ENCODE data around the gene SORCS2. TPM values are rescaled to one million over a fixed set of nuclear protein-coding genes. Genes with fewer than 3 reads are reported as not detected.

SORCS2 gene
- total RNA-seq, 4 donors from 2014 or later, result 2.0 to 7.4 (median 3.6) TPM

DNA sequence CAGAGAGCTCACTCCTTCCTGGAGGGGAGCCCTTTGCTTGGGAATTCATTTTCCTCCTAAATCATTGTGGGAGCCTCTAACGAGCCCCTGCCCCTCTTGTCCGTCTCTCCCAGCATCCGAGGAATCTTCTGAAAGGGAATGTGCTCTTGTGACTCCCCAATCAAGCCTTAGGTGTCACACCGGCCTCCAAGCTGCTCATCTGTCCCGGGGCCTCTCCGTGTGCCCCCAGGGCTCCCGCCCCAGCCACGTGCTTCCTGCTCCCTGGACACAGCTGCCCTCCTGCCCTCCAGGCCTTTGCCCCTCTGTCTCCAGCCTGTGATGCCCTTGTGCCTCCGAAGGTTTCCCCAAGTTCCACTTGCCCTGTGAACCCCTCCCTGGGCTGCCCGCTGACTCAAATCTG lies 507.5 kb downstream of the SORCS2 start:
- no peak for TF ChIP-seq EP300 (IDR thresholded peaks at IDR 0.05)
- no peak for TF ChIP-seq POLR2AphosphoS5 (IDR thresholded peaks at IDR 0.05)
- TF ChIP-seq, protein P1, sequence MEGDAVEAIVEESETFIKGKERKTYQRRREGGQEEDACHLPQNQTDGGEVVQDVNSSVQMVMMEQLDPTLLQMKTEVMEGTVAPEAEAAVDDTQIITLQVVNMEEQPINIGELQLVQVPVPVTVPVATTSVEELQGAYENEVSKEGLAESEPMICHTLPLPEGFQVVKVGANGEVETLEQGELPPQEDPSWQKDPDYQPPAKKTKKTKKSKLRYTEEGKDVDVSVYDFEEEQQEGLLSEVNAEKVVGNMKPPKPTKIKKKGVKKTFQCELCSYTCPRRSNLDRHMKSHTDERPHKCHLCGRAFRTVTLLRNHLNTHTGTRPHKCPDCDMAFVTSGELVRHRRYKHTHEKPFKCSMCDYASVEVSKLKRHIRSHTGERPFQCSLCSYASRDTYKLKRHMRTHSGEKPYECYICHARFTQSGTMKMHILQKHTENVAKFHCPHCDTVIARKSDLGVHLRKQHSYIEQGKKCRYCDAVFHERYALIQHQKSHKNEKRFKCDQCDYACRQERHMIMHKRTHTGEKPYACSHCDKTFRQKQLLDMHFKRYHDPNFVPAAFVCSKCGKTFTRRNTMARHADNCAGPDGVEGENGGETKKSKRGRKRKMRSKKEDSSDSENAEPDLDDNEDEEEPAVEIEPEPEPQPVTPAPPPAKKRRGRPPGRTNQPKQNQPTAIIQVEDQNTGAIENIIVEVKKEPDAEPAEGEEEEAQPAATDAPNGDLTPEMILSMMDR (IDR thresholded peaks at IDR 0.05), result no peak
- no peak for TF ChIP-seq POLR2A (IDR thresholded peaks at IDR 0.05)
- H3K9me3 ChIP-seq, result no peaks in the 10 kb centered on the region
- H3K4me3 ChIP-seq, result no peak overlapping the region
- no peaks in the 10 kb centered on the region for H3K36me3 ChIP-seq
- 76 to 90% methylated on average over 4 to 6 of the region's 10 CpGs for WGBS, 2 donors (ENCODE audit: low coverage in 1 of 2)
- H3K4me1 ChIP-seq, result peaks cover 0 to under 1% (median 0%) of the 10 kb centered on the region in 3 donors
- H3K27me3 ChIP-seq, result no peaks in the 10 kb centered on the region
- H3K27ac ChIP-seq, result no peak overlapping the region
- no peak for ATAC-seq

DNA sequence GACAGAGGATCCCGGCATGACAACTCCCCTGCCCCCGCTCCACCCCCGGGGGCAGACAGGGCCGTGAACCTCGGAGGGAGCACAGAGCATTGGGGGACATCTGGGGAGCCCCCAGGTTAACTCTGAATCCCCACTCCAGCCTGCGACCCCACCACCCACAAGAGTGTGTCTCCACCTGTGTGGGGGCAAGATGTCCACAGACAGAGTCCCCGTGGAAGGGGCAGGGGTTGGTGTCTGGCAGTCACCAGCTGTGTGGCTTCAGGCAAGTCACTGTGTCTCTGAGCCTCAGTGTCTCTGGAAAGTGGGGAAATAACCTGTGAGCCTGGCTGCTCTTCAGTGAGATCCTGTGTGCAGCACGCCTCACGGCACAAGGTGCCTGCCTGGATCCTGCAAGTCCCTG lies 508.3 kb downstream of the SORCS2 start:
- no peak overlapping the region for H3K4me3 ChIP-seq
- TF ChIP-seq, protein P1 (IDR thresholded peaks at IDR 0.05), result no peak
- no peak for TF ChIP-seq EP300 (IDR thresholded peaks at IDR 0.05)
- H3K27ac ChIP-seq, result no peak overlapping the region
- H3K36me3 ChIP-seq, result no peaks in the 10 kb centered on the region
- WGBS, 2 donors (ENCODE audit: low coverage in 1 of 2), result 100% methylated on average over 2 of the region's 9 CpGs; no CpG with 5 or more reads in 1 of the 2 donors
- H3K27me3 ChIP-seq, result no peaks in the 10 kb centered on the region
- no peak for ATAC-seq
- H3K9me3 ChIP-seq, result no peaks in the 10 kb centered on the region
- peaks cover 0 to 5% (median 0%) of the 10 kb centered on the region in 3 donors for H3K4me1 ChIP-seq

DNA sequence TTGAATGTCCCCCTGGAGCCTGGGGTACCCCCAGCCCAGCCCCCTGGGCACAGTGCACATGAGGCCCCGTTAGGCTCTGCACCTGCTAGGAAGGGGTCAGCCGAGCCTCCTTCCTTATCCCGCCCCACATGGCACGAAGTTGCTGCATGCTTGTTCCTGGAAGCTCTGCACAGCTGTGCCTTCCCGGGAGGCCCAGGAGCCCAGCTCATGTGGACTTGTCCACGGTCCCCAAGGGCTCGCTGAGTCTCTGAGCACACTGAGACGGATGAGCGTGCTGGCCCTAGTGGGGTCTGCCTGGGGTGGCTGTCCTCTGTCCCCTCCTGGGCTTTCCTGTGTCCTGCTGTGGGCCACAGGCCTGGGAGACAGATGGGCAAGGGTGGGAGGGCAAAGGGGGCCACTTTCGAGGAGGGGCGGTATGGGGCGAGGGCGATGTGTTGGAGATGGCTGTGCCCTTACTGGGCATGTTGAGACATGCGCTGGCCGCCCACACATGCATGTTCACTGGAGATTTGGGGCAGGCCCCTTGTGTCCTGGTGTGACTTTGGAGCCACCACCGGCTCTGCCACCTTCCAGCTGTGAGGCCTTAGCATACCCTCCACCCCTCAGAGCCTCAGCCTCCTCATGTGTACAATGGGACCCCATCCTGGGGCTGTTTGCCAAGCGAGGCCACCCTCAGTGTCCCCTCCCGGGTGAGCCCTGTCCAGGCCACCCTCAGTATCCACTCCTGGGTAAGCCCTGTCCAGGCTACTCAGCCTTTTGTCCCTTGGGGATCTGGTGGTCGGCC lies 509.7 kb downstream of the SORCS2 start:
- TF ChIP-seq POLR2AphosphoS5 (IDR thresholded peaks at IDR 0.05), result no peak
- TF ChIP-seq POLR2A (IDR thresholded peaks at IDR 0.05), result no peak
- TF ChIP-seq, protein P1 (IDR thresholded peaks at IDR 0.05), result no peak
- no peak for TF ChIP-seq EP300 (IDR thresholded peaks at IDR 0.05)
- 100% methylated on average over 1 of the region's 19 CpGs; no CpG with 5 or more reads in 1 of the 2 donors for WGBS, 2 donors (ENCODE audit: low coverage in 1 of 2)
- ATAC-seq, result no peak
- Histone ChIP-seq H3K27ac (no peak overlapping the region), H3K4me1 (peaks cover 0 to 5% (median 0%) of the 10 kb centered on the region in 3 donors), H3K4me3 (no peak overlapping the region), H3K36me3 (no peaks in the 10 kb centered on the region), H3K27me3 (no peaks in the 10 kb centered on the region), H3K9me3 (no peaks in the 10 kb centered on the region)

DNA sequence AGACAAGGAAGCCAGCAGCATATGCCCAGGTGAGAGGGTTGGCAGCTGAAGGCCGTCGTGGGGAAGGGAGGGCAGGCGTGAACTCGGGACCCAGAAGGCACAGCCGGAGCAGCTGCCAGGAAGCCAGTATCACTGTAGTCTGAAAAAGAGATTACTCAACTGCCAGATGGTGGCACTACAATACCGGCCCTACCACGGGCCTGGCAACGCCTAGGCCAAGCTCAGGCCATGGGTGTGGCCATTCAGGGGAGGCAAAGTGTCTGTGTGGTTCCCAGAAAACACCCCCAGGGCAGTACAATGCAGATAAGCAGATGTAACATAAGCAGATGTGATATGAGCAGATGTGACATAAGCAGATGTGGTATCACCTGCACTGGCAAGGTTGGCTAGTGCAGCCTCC lies 511.4 kb downstream of the SORCS2 start:
- Histone ChIP-seq H3K9me3 (no peaks in the 10 kb centered on the region), H3K27ac (no peak overlapping the region), H3K4me1 (peaks cover 0 to 5% (median 0%) of the 10 kb centered on the region in 3 donors), H3K27me3 (no peaks in the 10 kb centered on the region), H3K4me3 (no peak overlapping the region), H3K36me3 (no peaks in the 10 kb centered on the region)
- no peak for TF ChIP-seq POLR2AphosphoS5 (IDR thresholded peaks at IDR 0.05)
- no peak for TF ChIP-seq POLR2A (IDR thresholded peaks at IDR 0.05)
- no peak for ATAC-seq
- whole genome bisulfite sequencing, 2 donors (ENCODE audit: low coverage in 1 of 2), result 71% methylated on average over 4 of the region's 8 CpGs; no CpG with 5 or more reads in 1 of the 2 donors

DNA sequence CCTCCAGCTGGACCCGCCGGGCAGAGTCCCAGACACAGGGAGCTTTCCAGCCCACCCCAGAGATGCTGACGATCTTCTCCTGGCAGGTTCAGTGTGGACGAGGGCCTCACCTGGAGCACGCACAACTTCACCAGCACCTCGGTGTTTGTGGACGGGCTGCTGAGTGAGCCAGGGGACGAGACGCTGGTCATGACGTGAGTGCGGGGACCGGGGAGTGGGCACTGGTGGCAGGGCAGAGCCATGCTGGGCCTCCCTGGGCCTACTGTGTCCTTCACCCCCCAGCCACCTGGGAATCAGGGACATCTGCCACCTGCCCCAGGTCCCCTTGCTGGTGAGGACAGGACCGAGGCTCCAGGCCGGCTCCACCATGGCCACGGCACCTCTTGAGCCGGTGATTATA lies 511.8 kb downstream of the SORCS2 start:
- H3K27ac ChIP-seq, result no peak overlapping the region
- peaks cover 0 to 5% (median 0%) of the 10 kb centered on the region in 3 donors for H3K4me1 ChIP-seq
- TF ChIP-seq POLR2A (IDR thresholded peaks at IDR 0.05) (no peak), EP300 (IDR thresholded peaks at IDR 0.05) (no peak), POLR2AphosphoS5 (IDR thresholded peaks at IDR 0.05) (no peak)
- TF ChIP-seq, protein P1 (IDR thresholded peaks at IDR 0.05), result no peak
- no peaks in the 10 kb centered on the region for H3K9me3 ChIP-seq
- H3K27me3 ChIP-seq, result no peaks in the 10 kb centered on the region
- no peak for ATAC-seq
- H3K4me3 ChIP-seq, result no peak overlapping the region
- no peaks in the 10 kb centered on the region for H3K36me3 ChIP-seq
- 90% methylated on average over 2 of the region's 16 CpGs; no CpG with 5 or more reads in 1 of the 2 donors for WGBS, 2 donors (ENCODE audit: low coverage in 1 of 2)
